GM12878 (cell line): ENCODE results near the gene MIPOL1.
"Not testable (repeated sequence)": the region's sequence is repeated elsewhere in the genome, so short reads cannot be mapped to it uniquely, and the experiment has no call there.

Experiments
- NRF1 ChIP-seq: conservative IDR thresholded peaks from 2 replicates; pipeline ENCODE4 v1.6.1; 2011; ENCODE audit warnings: mild to moderate bottlenecking, low read depth, low read length, improper control_type of control experiment
- SP1 ChIP-seq: IDR thresholded peaks from one replicate; pipeline ENCODE4 v1.6.1; 2011; ENCODE audit warnings: low read depth, low read length

GRCh38 chr14:37555596-37555995 is 357.9 kb downstream of the MIPOL1 start:
- TF ChIP-seq NRF1, SP1: not testable (repeated sequence)
